ENCODE results near the gene TRPC4. TPM values are rescaled to one million over a fixed set of nuclear protein-coding genes. Genes with fewer than 3 reads are reported as not detected.

Gene TRPC4
- total RNA-seq, 2 experiments from 2014 or later: not detected

DNA sequence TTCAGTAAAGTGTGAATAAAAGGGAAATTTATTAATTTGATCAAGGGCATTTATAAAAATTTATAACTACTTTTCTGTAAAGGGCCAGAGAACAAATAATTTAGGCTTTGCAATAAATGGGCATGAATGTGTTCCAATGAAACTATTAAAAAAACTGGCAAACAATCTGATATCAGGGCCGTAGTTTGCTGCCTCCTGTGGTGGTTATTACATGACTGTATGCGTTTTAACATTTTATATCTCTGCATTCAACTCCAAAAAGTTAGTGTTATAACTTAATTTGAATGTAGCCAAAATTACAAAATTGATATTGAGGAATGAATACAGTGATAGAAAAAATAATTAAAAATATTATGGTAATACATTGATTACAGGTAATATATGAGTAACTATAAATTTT, 190.5 kb downstream of the TRPC4 start:
- H2AFZ ChIP-seq (ENCODE audit: low read length): no peak overlapping the region
- H3K9me3 ChIP-seq (ENCODE audit: low read length): no peaks in the 10 kb centered on the region
- intact Hi-C loops (cut with micrococcal nuclease; ENCODE audit: unreplicated experiment): no loop called here
- H3K4me2 ChIP-seq (ENCODE audit: low read length): no peak overlapping the region
- H3K79me2 ChIP-seq (ENCODE audit: insufficient read depth, low read depth, low read length): no peaks in the 10 kb centered on the region
- no peak overlapping the region for H3K27ac ChIP-seq (ENCODE audit: low read depth, low read length, poor library complexity, severe bottlenecking)
- ChIA-PET CTCF (ENCODE audit: unreplicated experiment) (no interaction called here), POLR2A (no interaction called here)
- H4K20me1 ChIP-seq (ENCODE audit: insufficient read depth, low read length): no peaks in the 10 kb centered on the region
- H3K36me3 ChIP-seq (ENCODE audit: insufficient read depth, low read length): no peaks in the 10 kb centered on the region
- TF ChIP-seq EZH2phosphoT487 (IDR thresholded peaks at IDR 0.05; ENCODE audit: borderline replicate concordance, low read depth, low read length) (no peak), CTCF (conservative IDR thresholded peaks at IDR 0.05; ENCODE audit: low read length) (peak; percentile 33)
- DNase-seq (ENCODE audit: low spot score): no peak
- H3K4me1 ChIP-seq (ENCODE audit: insufficient read depth, low read length, poor library complexity, severe bottlenecking): no peaks in the 10 kb centered on the region
- no peak overlapping the region for H3K4me3 ChIP-seq (ENCODE audit: low read depth, low read length, poor library complexity, severe bottlenecking)
- H3K9me2 ChIP-seq (ENCODE audit: insufficient read depth, low read length): no peaks in the 10 kb centered on the region
- BruUV-seq (replicated peaks): no TSS peak

- Histone ChIP-seq H3K79me2 (ENCODE audit: insufficient read depth, low read depth, low read length) (no peaks in the 10 kb centered on the region), H3K4me1 (ENCODE audit: insufficient read depth, low read length, poor library complexity, severe bottlenecking) (no peaks in the 10 kb centered on the region), H2AFZ (ENCODE audit: low read length) (no peak overlapping the region), H3K9me2 (ENCODE audit: insufficient read depth, low read length) (no peaks in the 10 kb centered on the region), H4K20me1 (ENCODE audit: insufficient read depth, low read length) (no peaks in the 10 kb centered on the region), H3K27ac (ENCODE audit: low read depth, low read length, poor library complexity, severe bottlenecking) (no peak overlapping the region), H3K9me3 (ENCODE audit: low read length) (no peaks in the 10 kb centered on the region), H3K4me2 (ENCODE audit: low read length) (no peak overlapping the region), H3K36me3 (ENCODE audit: insufficient read depth, low read length) (no peaks in the 10 kb centered on the region), H3K4me3 (ENCODE audit: low read depth, low read length, poor library complexity, severe bottlenecking) (no peak overlapping the region)
- BruUV-seq (replicated peaks): no TSS peak
- TF ChIP-seq CTCF (conservative IDR thresholded peaks at IDR 0.05; ENCODE audit: low read length) (no peak), EZH2phosphoT487 (IDR thresholded peaks at IDR 0.05; ENCODE audit: borderline replicate concordance, low read depth, low read length) (no peak)
- ChIA-PET POLR2A (no interaction called here), CTCF (ENCODE audit: unreplicated experiment) (no interaction called here)
- intact Hi-C loops (cut with micrococcal nuclease; ENCODE audit: unreplicated experiment): no loop called here
- DNase-seq (ENCODE audit: low spot score): no peak
These were observed 199.7 kb downstream of the TRPC4 start for GRCh38 chr13:37669845-37670244.

- Histone ChIP-seq H3K9me2 (ENCODE audit: insufficient read depth, low read length) (no peaks in the 10 kb centered on the region), H3K79me2 (ENCODE audit: insufficient read depth, low read depth, low read length) (no peaks in the 10 kb centered on the region), H3K4me1 (ENCODE audit: insufficient read depth, low read length, poor library complexity, severe bottlenecking) (no peaks in the 10 kb centered on the region), H3K9me3 (ENCODE audit: low read length) (no peaks in the 10 kb centered on the region), H3K4me2 (ENCODE audit: low read length) (no peak overlapping the region), H4K20me1 (ENCODE audit: insufficient read depth, low read length) (no peaks in the 10 kb centered on the region), H2AFZ (ENCODE audit: low read length) (no peak overlapping the region), H3K27ac (ENCODE audit: low read depth, low read length, poor library complexity, severe bottlenecking) (no peak overlapping the region), H3K36me3 (ENCODE audit: insufficient read depth, low read length) (no peaks in the 10 kb centered on the region), H3K4me3 (ENCODE audit: low read depth, low read length, poor library complexity, severe bottlenecking) (no peak overlapping the region)
- ChIA-PET CTCF (ENCODE audit: unreplicated experiment) (no interaction called here), POLR2A (no interaction called here)
- intact Hi-C loops (cut with micrococcal nuclease; ENCODE audit: unreplicated experiment): no loop called here
- no TSS peak for BruUV-seq (replicated peaks)
- no peak for DNase-seq (ENCODE audit: low spot score)
- TF ChIP-seq CTCF (conservative IDR thresholded peaks at IDR 0.05; ENCODE audit: low read length) (no peak), EZH2phosphoT487 (IDR thresholded peaks at IDR 0.05; ENCODE audit: borderline replicate concordance, low read depth, low read length) (no peak)
These were observed 201.9 kb downstream of the TRPC4 start for GRCh38 chr13:37667702-37668101.

All from OCI-LY7 (cell line).